K562 (cell line): ENCODE measurements around the gene CTPS2. TPM values are rescaled to one million over a fixed set of nuclear protein-coding genes. Genes with fewer than 3 reads are reported as not detected.

Experiments used
- EP400 ChIP-seq: fragments of 450-650 bp; IDR thresholded peaks from 2 replicates; pipeline ENCODE4 v1.6.1; 2017; ENCODE audit warnings: antibody characterized with exemption, mild to moderate bottlenecking, moderate library complexity
- FIP1L1 ChIP-seq: fragments of 200-400 bp; formaldehyde crosslinking; IDR thresholded peaks from 2 replicates; pipeline ENCODE4 v1.6.1; 2018; ENCODE audit warnings: mild to moderate bottlenecking, low read depth, low read length; ENCODE audit not compliant: poor library complexity, severe bottlenecking
- GATAD2A ChIP-seq: fragments of 450-650 bp; IDR thresholded peaks from 2 replicates; pipeline ENCODE4 v1.6.1; 2017
- MIER1 ChIP-seq: fragments of 450-650 bp; IDR thresholded peaks from 2 replicates; pipeline ENCODE4 v1.6.1; 2016; ENCODE audit warnings: antibody characterized with exemption, mild to moderate bottlenecking, low read depth
- NCOA2 ChIP-seq, 2 experiments: fragments of 450-650 bp; IDR thresholded peaks; 2 replicates each; pipeline ENCODE4 v1.6.1; 2018; ENCODE audit warnings: mild to moderate bottlenecking in 2 of 2, moderate library complexity in 1 of 2; ENCODE audit not compliant: partially characterized antibody in 2 of 2
- ZEB2 ChIP-seq: fragments of 450-650 bp; IDR thresholded peaks from 2 replicates; pipeline ENCODE4 v1.6.1; 2016
- ZFP36 ChIP-seq: fragments of 150-350 bp; IDR thresholded peaks from 2 replicates; pipeline ENCODE4 v1.6.1; 2018; ENCODE audit warnings: low read length, low read depth; ENCODE audit not compliant: partially characterized antibody
- ZNF3 ChIP-seq: fragments of 250-450 bp; sonication (Bioruptor Pico); IDR thresholded peaks from 2 replicates; pipeline ENCODE4 v1.5.0; 2021; ENCODE audit warnings: mild to moderate bottlenecking, moderate library complexity
- polyA plus RNA-seq, 8 experiments: library from polyadenylated mRNA; depleted of rRNA in 4 of 8; stranded (reverse) in 5 of 8; unstranded in 3 of 8; fragments of >200 nt; fragmentation: Nextera tagmentation in 2 of 8; fragmentation: Illumina TruSeq in 1 of 8; extraction: Ambion mirVana in 2 of 8; extraction: Trizol in 1 of 8; gene quantifications; 2 replicates each; pipeline versions ENCODE4 v1.2.1 to v1.2.3, GENCODE V29; 2011 to 2014; ENCODE audit warnings: inconsistent platforms in 1 of 8, missing spikeins in 1 of 8
- total RNA-seq, 7 experiments: library from RNA; depleted of rRNA in 6 of 7; stranded (reverse); fragments of >200 nt in 6 of 7; fragmentation: Illumina TruSeq in 2 of 7; extraction: Trizol in 2 of 7; gene quantifications; 2 replicates each; pipeline versions ENCODE4 v1.2.1 to v1.2.3, GENCODE V29; 2011 to 2021; ENCODE audit warnings: low replicate concordance in 1 of 7
- TF ChIP-seq, protein P1 (sequence below), 2 experiments: fragments of 450-650 bp; formaldehyde crosslinking in 1 of 2; IDR thresholded peaks; 2 replicates each; pipeline versions ENCODE4 v1.4.0 to v1.6.1; 2014 to 2020; ENCODE audit warnings: mild to moderate bottlenecking in 2 of 2, borderline replicate concordance in 1 of 2, low read depth in 1 of 2
- TF ChIP-seq, protein P2 (sequence below): fragments of 450-650 bp; IDR thresholded peaks from 2 replicates; pipeline ENCODE4 v1.6.1; 2016; ENCODE audit warnings: mild to moderate bottlenecking
- TF ChIP-seq, protein P3 (sequence below): sonication (generic); formaldehyde crosslinking; IDR thresholded peaks from 2 replicates; pipeline ENCODE4 v1.8.1; 2023; ENCODE audit warnings: mild to moderate bottlenecking, missing genetic modification reagents

Gene CTPS2
- total and polyA plus RNA-seq, 9 of the 15 experiments (the other 6 are each of a cell fraction or from before 2014, with no cell fraction given), result 5.4 to 19.5 (median 14.1) TPM

DNA sequence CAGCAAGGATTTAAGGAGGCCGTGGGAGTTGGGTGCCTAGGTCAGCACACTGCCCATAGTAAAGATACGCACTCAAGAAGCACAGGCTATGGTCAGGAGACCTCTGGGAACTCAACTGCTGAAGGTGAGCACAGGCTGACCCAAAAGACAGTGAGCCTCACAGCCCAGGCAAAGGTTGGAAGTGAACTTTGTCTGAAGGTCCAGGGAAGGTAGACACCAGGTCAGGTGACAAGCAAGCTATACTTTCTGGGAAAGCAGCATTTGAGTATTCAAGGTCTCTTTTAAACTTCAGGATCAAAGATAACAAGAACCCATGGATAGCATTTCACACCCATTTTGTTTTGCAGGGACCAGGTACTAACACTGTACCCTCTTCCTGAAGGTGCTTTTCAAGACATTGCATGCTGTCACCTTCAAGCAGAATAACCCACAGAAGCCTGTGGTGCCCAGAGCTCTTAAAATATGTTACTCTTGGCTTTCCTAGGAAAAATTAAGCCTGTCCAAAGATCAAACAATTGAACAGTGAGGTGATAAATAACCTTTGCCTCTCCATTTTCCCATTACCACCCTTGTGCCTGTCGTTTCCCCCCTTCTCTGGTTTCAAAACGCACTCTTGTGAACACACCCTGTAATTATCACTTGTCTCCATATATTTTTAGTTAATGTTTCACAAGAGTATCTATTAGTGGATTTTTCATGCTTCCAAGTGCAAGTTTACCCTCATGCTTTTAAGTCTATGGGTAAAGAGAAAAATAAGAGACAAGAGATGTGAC is 65.9 kb downstream of the CTPS2 start (continued):
- TF ChIP-seq, protein P1, sequence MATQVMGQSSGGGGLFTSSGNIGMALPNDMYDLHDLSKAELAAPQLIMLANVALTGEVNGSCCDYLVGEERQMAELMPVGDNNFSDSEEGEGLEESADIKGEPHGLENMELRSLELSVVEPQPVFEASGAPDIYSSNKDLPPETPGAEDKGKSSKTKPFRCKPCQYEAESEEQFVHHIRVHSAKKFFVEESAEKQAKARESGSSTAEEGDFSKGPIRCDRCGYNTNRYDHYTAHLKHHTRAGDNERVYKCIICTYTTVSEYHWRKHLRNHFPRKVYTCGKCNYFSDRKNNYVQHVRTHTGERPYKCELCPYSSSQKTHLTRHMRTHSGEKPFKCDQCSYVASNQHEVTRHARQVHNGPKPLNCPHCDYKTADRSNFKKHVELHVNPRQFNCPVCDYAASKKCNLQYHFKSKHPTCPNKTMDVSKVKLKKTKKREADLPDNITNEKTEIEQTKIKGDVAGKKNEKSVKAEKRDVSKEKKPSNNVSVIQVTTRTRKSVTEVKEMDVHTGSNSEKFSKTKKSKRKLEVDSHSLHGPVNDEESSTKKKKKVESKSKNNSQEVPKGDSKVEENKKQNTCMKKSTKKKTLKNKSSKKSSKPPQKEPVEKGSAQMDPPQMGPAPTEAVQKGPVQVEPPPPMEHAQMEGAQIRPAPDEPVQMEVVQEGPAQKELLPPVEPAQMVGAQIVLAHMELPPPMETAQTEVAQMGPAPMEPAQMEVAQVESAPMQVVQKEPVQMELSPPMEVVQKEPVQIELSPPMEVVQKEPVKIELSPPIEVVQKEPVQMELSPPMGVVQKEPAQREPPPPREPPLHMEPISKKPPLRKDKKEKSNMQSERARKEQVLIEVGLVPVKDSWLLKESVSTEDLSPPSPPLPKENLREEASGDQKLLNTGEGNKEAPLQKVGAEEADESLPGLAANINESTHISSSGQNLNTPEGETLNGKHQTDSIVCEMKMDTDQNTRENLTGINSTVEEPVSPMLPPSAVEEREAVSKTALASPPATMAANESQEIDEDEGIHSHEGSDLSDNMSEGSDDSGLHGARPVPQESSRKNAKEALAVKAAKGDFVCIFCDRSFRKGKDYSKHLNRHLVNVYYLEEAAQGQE (IDR thresholded peaks at IDR 0.05; ENCODE audit: borderline replicate concordance), result no peak
- TF ChIP-seq, protein P1 (CRISPR knock-in tag; IDR thresholded peaks at IDR 0.05; ENCODE audit: low read depth), result no peak
- TF ChIP-seq NCOA2 (IDR thresholded peaks at IDR 0.05; ENCODE audit: partially characterized antibody in 2 of 2) (no peak), FIP1L1 (no peak), ZEB2 (no peak), ZFP36 (no peak), MIER1 (no peak), EP400 (no peak), GATAD2A (no peak), ZNF3 (CRISPR knock-in tag) (no peak)
- TF ChIP-seq, protein P2, sequence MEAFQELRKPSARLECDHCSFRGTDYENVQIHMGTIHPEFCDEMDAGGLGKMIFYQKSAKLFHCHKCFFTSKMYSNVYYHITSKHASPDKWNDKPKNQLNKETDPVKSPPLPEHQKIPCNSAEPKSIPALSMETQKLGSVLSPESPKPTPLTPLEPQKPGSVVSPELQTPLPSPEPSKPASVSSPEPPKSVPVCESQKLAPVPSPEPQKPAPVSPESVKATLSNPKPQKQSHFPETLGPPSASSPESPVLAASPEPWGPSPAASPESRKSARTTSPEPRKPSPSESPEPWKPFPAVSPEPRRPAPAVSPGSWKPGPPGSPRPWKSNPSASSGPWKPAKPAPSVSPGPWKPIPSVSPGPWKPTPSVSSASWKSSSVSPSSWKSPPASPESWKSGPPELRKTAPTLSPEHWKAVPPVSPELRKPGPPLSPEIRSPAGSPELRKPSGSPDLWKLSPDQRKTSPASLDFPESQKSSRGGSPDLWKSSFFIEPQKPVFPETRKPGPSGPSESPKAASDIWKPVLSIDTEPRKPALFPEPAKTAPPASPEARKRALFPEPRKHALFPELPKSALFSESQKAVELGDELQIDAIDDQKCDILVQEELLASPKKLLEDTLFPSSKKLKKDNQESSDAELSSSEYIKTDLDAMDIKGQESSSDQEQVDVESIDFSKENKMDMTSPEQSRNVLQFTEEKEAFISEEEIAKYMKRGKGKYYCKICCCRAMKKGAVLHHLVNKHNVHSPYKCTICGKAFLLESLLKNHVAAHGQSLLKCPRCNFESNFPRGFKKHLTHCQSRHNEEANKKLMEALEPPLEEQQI, result no peak
- TF ChIP-seq, protein P3, sequence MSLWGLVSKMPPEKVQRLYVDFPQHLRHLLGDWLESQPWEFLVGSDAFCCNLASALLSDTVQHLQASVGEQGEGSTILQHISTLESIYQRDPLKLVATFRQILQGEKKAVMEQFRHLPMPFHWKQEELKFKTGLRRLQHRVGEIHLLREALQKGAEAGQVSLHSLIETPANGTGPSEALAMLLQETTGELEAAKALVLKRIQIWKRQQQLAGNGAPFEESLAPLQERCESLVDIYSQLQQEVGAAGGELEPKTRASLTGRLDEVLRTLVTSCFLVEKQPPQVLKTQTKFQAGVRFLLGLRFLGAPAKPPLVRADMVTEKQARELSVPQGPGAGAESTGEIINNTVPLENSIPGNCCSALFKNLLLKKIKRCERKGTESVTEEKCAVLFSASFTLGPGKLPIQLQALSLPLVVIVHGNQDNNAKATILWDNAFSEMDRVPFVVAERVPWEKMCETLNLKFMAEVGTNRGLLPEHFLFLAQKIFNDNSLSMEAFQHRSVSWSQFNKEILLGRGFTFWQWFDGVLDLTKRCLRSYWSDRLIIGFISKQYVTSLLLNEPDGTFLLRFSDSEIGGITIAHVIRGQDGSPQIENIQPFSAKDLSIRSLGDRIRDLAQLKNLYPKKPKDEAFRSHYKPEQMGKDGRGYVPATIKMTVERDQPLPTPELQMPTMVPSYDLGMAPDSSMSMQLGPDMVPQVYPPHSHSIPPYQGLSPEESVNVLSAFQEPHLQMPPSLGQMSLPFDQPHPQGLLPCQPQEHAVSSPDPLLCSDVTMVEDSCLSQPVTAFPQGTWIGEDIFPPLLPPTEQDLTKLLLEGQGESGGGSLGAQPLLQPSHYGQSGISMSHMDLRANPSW (CRISPR knock-in tag), result no peak
